ENCODE data around the gene SDE2.

- TF ChIP-seq CTCF (IDR thresholded peaks at IDR 0.05) (no peak), EP300 (IDR thresholded peaks at IDR 0.05) (no peak), POLR2A (IDR thresholded peaks at IDR 0.05) (no peak)
Measured at GRCh38 chr1:225954753-225955152, 44.4 kb downstream of the SDE2 start.
